ENCODE data around the gene DUOX1. TPM values are rescaled to one million over a fixed set of nuclear protein-coding genes. Genes with fewer than 3 reads are reported as not detected.

Gene DUOX1
- total and polyA plus RNA-seq, 2 of the 13 experiments (the other 11 are each of a cell fraction or from before 2014, with no cell fraction given) = 0.03 TPM; not detected in 1

- Histone ChIP-seq H3K36me3 (replicated peaks in 1 of 2; ENCODE audit: control insufficient read depth in 1 of 2, insufficient read depth in 2 of 2, low read length in 2 of 2) (peaks cover 13 to 29% of the 10 kb centered on the region in 2 experiments), H3K4me2 (ENCODE audit: low read depth, low read length) (no peak overlapping the region)
- 100% methylated on average over 5 of the region's 8 CpGs for WGBS (ENCODE audit: low lambda C conversion rate)
- TF ChIP-seq CHCHD3 (CRISPR knock-in tag; IDR thresholded peaks at IDR 0.05) (no peak), ZMYM2 (CRISPR knock-in tag; IDR thresholded peaks at IDR 0.05) (peak; percentile 60; the same call in 1 of the 2 replicates), FIP1L1 (IDR thresholded peaks at IDR 0.05; ENCODE audit: borderline replicate concordance, insufficient read depth, low read depth, low read length) (no peak), RNF219 (CRISPR knock-in tag; IDR thresholded peaks at IDR 0.05) (no peak), SOX13 (IDR thresholded peaks at IDR 0.05) (no peak), SOX13 (CRISPR knock-in tag; conservative IDR thresholded peaks at IDR 0.05 in 1 of 2, IDR thresholded peaks at IDR 0.05 in 1 of 2) (peak in 1 of 2 experiments; percentile 24; a peak in 1 of 4 replicates), ZSCAN21 (CRISPR knock-in tag; IDR thresholded peaks at IDR 0.05; ENCODE audit: borderline replicate concordance) (no peak), JDP2 (CRISPR knock-in tag; IDR thresholded peaks at IDR 0.05; ENCODE audit: borderline replicate concordance) (no peak), FOXA3 (CRISPR knock-in tag; IDR thresholded peaks at IDR 0.05) (peak; percentile 33; the same call in 1 of the 2 replicates), NAIF1 (CRISPR knock-in tag; IDR thresholded peaks at IDR 0.05; ENCODE audit: borderline replicate concordance) (no peak), RORA (CRISPR knock-in tag; IDR thresholded peaks at IDR 0.05) (no peak), FOXA1 (IDR thresholded peaks at IDR 0.05) (no peak), FOXA1 (CRISPR knock-in tag; IDR thresholded peaks at IDR 0.05) (peak; percentile 45; the same call in 1 of the 2 replicates), HDAC6 (IDR thresholded peaks at IDR 0.05; ENCODE audit: low read depth, low read length) (no peak), RCOR2 (CRISPR knock-in tag; IDR thresholded peaks at IDR 0.05) (no peak), MXD4 (CRISPR knock-in tag; IDR thresholded peaks at IDR 0.05) (no peak)
- TF ChIP-seq, protein P1, sequence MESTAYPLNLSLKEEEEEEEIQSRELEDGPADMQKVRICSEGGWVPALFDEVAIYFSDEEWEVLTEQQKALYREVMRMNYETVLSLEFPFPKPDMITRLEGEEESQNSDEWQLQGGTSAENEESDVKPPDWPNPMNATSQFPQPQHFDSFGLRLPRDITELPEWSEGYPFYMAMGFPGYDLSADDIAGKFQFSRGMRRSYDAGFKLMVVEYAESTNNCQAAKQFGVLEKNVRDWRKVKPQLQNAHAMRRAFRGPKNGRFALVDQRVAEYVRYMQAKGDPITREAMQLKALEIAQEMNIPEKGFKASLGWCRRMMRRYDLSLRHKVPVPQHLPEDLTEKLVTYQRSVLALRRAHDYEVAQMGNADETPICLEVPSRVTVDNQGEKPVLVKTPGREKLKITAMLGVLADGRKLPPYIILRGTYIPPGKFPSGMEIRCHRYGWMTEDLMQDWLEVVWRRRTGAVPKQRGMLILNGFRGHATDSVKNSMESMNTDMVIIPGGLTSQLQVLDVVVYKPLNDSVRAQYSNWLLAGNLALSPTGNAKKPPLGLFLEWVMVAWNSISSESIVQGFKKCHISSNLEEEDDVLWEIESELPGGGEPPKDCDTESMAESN (CRISPR knock-in tag; conservative IDR thresholded peaks at IDR 0.05) = peak; percentile 96
- TF ChIP-seq, protein P2, sequence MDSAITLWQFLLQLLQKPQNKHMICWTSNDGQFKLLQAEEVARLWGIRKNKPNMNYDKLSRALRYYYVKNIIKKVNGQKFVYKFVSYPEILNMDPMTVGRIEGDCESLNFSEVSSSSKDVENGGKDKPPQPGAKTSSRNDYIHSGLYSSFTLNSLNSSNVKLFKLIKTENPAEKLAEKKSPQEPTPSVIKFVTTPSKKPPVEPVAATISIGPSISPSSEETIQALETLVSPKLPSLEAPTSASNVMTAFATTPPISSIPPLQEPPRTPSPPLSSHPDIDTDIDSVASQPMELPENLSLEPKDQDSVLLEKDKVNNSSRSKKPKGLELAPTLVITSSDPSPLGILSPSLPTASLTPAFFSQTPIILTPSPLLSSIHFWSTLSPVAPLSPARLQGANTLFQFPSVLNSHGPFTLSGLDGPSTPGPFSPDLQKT (CRISPR knock-in tag; IDR thresholded peaks at IDR 0.05; ENCODE audit: borderline replicate concordance) = no peak
Measured at GRCh38 chr15:45180648-45181436, 51.0 kb downstream of the DUOX1 start.

More at GRCh38 chr15:45180648-45181436, 51.0 kb downstream of the DUOX1 start:
- Histone ChIP-seq H3K9ac (ENCODE audit: insufficient read depth, low read depth, low read length) (no peak overlapping the region), H3K4me1 (ENCODE audit: insufficient read depth, low read length) (peaks cover 52% of the 10 kb centered on the region), H2AFZ (ENCODE audit: low read length) (no peak overlapping the region), H4K20me1 (ENCODE audit: insufficient read depth, low read length) (peaks cover 24% of the 10 kb centered on the region), H3K4me3 (replicated peaks in 1 of 3; ENCODE audit: insufficient read depth in 1 of 3, low read depth in 2 of 3, low read length in 3 of 3) (no peak overlapping the region), H3K9me3 (ENCODE audit: low read length) (no peaks in the 10 kb centered on the region), H3K27me3 (ENCODE audit: control insufficient read depth in 1 of 2, insufficient read depth in 2 of 2, low read length in 2 of 2) (no peaks in the 10 kb centered on the region), H3K79me2 (ENCODE audit: insufficient read depth, low read length) (peaks cover 59% of the 10 kb centered on the region), H3K27ac (ENCODE audit: extremely low read length, insufficient read depth, low read length) (no peak overlapping the region)
- ChIA-PET POLR2A (interaction anchor here (1.5 kb wide), 1 partner anchor 21 kb away, joined by 6 read pairs; no protein-coding TSS in a partner anchor), CTCF (ENCODE audit: low intra/inter-chr PET ratio, low total read pairs) (no interaction called here)
- BruUV-seq (replicated peaks) = no TSS peak
- FAIRE-seq = no peak
- no peak for ATAC-seq
- intact Hi-C loops (cut with micrococcal nuclease; ENCODE audit: unreplicated experiment) (no loop called here), in situ Hi-C loops (cut with HindIII; ENCODE audit: extremely low pct_ligation_motif_present, low pct_unique_long_range_greater_than_20kb) (no loop called here)
- no peak for DNase-seq (ENCODE audit: low spot score)
